IPS-NIHi7 (cell line): ENCODE results near the gene CYBA.

Experiments
- DNase-seq: peaks from one replicate; pipeline ENCODE4 v3.0.0; 2012; ENCODE audit warnings: mixed read lengths; ENCODE audit errors: extremely low spot score

Gene CYBA

GRCh38 chr16:88662843-88663606 is 12.2 kb upstream of the CYBA start, which contains the start of gene MVD:
MVD (minus strand) TSS chr16:88663091; CDS start chr16:88663080, 11 bp downstream.
- peak; percentile 100 for DNase-seq

GRCh38 chr16:88662222-88662842 is 11.5 kb upstream of the CYBA start:
- DNase-seq, result no peak

GRCh38 chr16:88661468-88661867 is 10.6 kb upstream of the CYBA start:
- no peak for DNase-seq

- DNase-seq, result no peak
Measured at GRCh38 chr16:88659160-88659559, 8.3 kb upstream of the CYBA start.

- no peak for DNase-seq
Measured at GRCh38 chr16:88658714-88659113, 7.9 kb upstream of the CYBA start.

- DNase-seq, result no peak
Measured at GRCh38 chr16:88657371-88657770, 6.5 kb upstream of the CYBA start.

GRCh38 chr16:88656291-88656980 is 5.6 kb upstream of the CYBA start:
- DNase-seq, result no peak

- DNase-seq, result no peak
Measured at GRCh38 chr16:88655733-88656281, 5.0 kb upstream of the CYBA start.

GRCh38 chr16:88655053-88655732 is 4.3 kb upstream of the CYBA start:
- DNase-seq, result no peak

GRCh38 chr16:88654363-88655052 is 3.7 kb upstream of the CYBA start:
- DNase-seq, result no peak

GRCh38 chr16:88653596-88654362 is 2.9 kb upstream of the CYBA start:
- no peak for DNase-seq

- DNase-seq, result no peak
Measured at GRCh38 chr16:88653101-88653500, 2.2 kb upstream of the CYBA start.

GRCh38 chr16:88652762-88653063 is 1.9 kb upstream of the CYBA start:
- no peak for DNase-seq

- DNase-seq, result no peak
Measured at GRCh38 chr16:88651989-88652761, 1.3 kb upstream of the CYBA start.

- DNase-seq, result no peak
Measured at GRCh38 chr16:88651276-88651988, 579 bp upstream of the CYBA start.

GRCh38 chr16:88649924-88650748 is 717 bp downstream of the CYBA start:
- no peak for DNase-seq

- no peak for DNase-seq
Measured at GRCh38 chr16:88649195-88649923, 1.5 kb downstream of the CYBA start.
